Umbilical cord (tissue), 2 donors: ENCODE data around the gene LIX1. TPM values are rescaled to one million over a fixed set of nuclear protein-coding genes. Genes with fewer than 3 reads are reported as not detected.
A peak's percentile ranks its signal among the peaks of the same experiment; 100 is the strongest.

Source experiments
- DNase-seq: peaks from one replicate; pipeline ENCODE4 v3.0.0-alpha.2; 2015; ENCODE audit warnings: low spot score
- total RNA-seq: library from RNA; depleted of rRNA; stranded (reverse); fragments of >200 nt; gene quantifications from one replicate; pipeline ENCODE4 v1.2.3, GENCODE V29; 2014; ENCODE audit warnings: low replicate concordance; ENCODE audit not compliant: insufficient read depth

Gene LIX1
- total RNA-seq, 1 donor from 2014 or later: 4.8 TPM

GRCh38 chr5:97075649-97076048 is 66.8 kb downstream of the LIX1 start:
- DNase-seq: no peak

- DNase-seq: no peak
Observed at GRCh38 chr5:97074859-97075489, 67.4 kb downstream of the LIX1 start.

- no peak for DNase-seq
Observed at GRCh38 chr5:97073420-97073819, 69.0 kb downstream of the LIX1 start.

- DNase-seq: no peak
Observed at GRCh38 chr5:97072696-97073095, 69.7 kb downstream of the LIX1 start.

- DNase-seq: no peak
Observed at GRCh38 chr5:97071993-97072392, 70.4 kb downstream of the LIX1 start.

GRCh38 chr5:97071101-97071500 is 71.3 kb downstream of the LIX1 start:
- DNase-seq: peak; percentile 54

GRCh38 chr5:97070234-97070633 is 72.2 kb downstream of the LIX1 start:
- no peak for DNase-seq

GRCh38 chr5:97067296-97067850 is 75.0 kb downstream of the LIX1 start:
- DNase-seq: peak; percentile 54

- no peak for DNase-seq
Observed at GRCh38 chr5:97065475-97065874, 76.9 kb downstream of the LIX1 start.

- DNase-seq: peak; percentile 83
Observed at GRCh38 chr5:97063251-97063650, 79.2 kb downstream of the LIX1 start.

GRCh38 chr5:97062046-97062445 is 80.4 kb downstream of the LIX1 start:
- DNase-seq: no peak

- DNase-seq: no peak
Observed at GRCh38 chr5:97056263-97056662, 86.1 kb downstream of the LIX1 start.

- no peak for DNase-seq
Observed at GRCh38 chr5:97049175-97049574, 93.2 kb downstream of the LIX1 start.

- no peak for DNase-seq
Observed at GRCh38 chr5:97047076-97047475, 95.3 kb downstream of the LIX1 start.

GRCh38 chr5:97046270-97046982 is 96.0 kb downstream of the LIX1 start:
- DNase-seq: no peak

GRCh38 chr5:97044052-97044451 is 98.4 kb downstream of the LIX1 start:
- no peak for DNase-seq

- no peak for DNase-seq
Observed at GRCh38 chr5:97043511-97043910, 98.9 kb downstream of the LIX1 start.

- DNase-seq: no peak
Observed at GRCh38 chr5:97042996-97043395, 99.4 kb downstream of the LIX1 start.

Other genes starting within 250 kb of the LIX1 start
- gene LNPEP, start 206.5 kb downstream of the LIX1 start, total RNA-seq: 159 TPM
- gene RIOK2, start 40.6 kb upstream of the LIX1 start, total RNA-seq: 99.0 TPM